Activated naive CD8-positive, alpha-beta T cell treated with anti-CD3 and anti-CD28 coated beads, Interleukin-2, amount 10 ng/mL, durations not matched to agents 7 days and 5 days (primary cell): ENCODE measurements around the gene ZC3H12D. TPM values are rescaled to one million over a fixed set of nuclear protein-coding genes. Genes with fewer than 3 reads are reported as not detected.

ENCODE experiments used
- ATAC-seq: fragments of 150-1000 bp; cut with Tn5 transposase; one replicate; pipeline ENCODE4 v1.10.0; 2021; ENCODE audit warnings: low read depth, moderate library complexity
- POLR2A ChIA-PET: fragments of 350-600 bp; sonication (Branson Sonifier 250); formaldehyde crosslinking; loops from one replicate; lab custom pipeline; 2021; ENCODE audit warnings: antibody characterized with exemption; lab: Charles Lee
- DNase-seq: peaks from one replicate; pipeline ENCODE4 v3.0.0; 2021
- H3K27ac Mint-ChIP-seq: one replicate; pipeline ENCODE4 v1.8.0; 2022; ENCODE audit warnings: mild to moderate bottlenecking, mixed read lengths
- H3K27me3 Mint-ChIP-seq: one replicate; pipeline ENCODE4 v1.8.0; 2022; ENCODE audit warnings: mild to moderate bottlenecking, moderate library complexity, mixed read lengths
- H3K36me3 Mint-ChIP-seq: one replicate; pipeline ENCODE4 v1.8.0; 2021; ENCODE audit warnings: mild to moderate bottlenecking, mixed read lengths
- H3K4me1 Mint-ChIP-seq: one replicate; pipeline ENCODE4 v1.8.0; 2021; ENCODE audit warnings: mixed read lengths
- H3K4me3 Mint-ChIP-seq: one replicate; pipeline ENCODE4 v1.8.0; 2022; ENCODE audit warnings: mild to moderate bottlenecking, moderate library complexity, mixed read lengths
- H3K9me3 Mint-ChIP-seq: one replicate; pipeline ENCODE4 v1.8.0; 2021; ENCODE audit warnings: mixed read lengths
- total RNA-seq, 2 experiments: library from RNA; stranded (reverse); gene quantifications; one replicate each; pipeline ENCODE4 v1.2.3, GENCODE V29; 2021

The ZC3H12D gene
- total RNA-seq, 2 experiments from 2014 or later, result 25.5 to 27.0 TPM

DNA sequence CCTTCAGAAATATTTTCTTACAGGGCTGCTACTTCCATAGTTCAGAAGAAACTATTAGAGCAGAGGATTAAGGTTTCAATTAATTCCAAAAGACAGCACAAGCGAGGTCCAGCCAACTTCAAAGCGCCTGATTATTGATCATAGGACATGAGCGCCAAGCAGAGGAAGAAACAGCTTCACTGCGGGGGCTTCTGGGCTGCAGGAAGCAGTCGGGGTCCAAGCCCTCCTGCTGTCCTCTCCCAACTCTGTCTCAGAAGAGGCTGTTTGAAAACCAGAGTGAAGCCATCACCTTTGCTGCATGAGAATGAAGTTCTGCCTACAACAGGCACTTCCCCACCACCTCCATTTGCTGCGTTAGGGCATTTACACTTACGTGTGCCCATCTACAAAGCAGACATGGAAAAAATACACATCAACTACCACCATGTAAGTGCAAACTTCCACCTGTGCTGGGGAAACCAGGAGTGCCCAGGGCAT lies 60.8 kb downstream of the ZC3H12D start:
- POLR2A ChIA-PET, result interaction anchor here (1.4 kb wide), 1 partner anchor 107 kb away, joined by 4 read pairs; the partner anchor contains the start of gene TAB2
- no peak overlapping the region for H3K27ac Mint-ChIP-seq
- ATAC-seq, result no peak

DNA sequence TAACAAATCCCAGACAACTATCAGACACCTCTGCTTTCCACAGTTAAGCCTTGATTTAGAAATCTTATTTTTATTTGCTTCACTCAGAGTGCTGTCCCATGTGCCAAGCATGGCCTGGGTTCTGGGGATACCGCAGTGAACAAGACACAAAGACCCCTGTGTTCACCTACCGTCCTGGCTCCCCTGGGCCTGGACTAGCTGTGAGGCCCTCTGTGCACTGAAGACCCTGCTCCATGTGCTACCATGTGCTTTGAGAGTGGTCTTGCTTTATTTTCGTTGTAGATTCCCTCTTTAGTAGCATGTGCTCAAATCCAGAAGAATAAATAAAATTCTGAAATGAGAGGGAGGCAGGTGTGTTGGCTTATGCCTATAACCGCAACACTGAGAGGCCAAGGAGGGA lies 62.2 kb downstream of the ZC3H12D start:
- Mint-ChIP-seq H3K4me3 (no peak overlapping the region), H3K27ac (no peak overlapping the region), H3K36me3 (no peaks in the 10 kb centered on the region), H3K27me3 (no peaks in the 10 kb centered on the region), H3K9me3 (no peaks in the 10 kb centered on the region), H3K4me1 (no peaks in the 10 kb centered on the region)
- ATAC-seq (no peak), DNase-seq (no peak)
- POLR2A ChIA-PET, result no interaction called here

More for the DNA sequence above, 60.8 kb downstream of the ZC3H12D start:
- Mint-ChIP-seq H3K27me3 (no peaks in the 10 kb centered on the region), H3K36me3 (no peaks in the 10 kb centered on the region), H3K4me1 (peaks cover 2% of the 10 kb centered on the region), H3K4me3 (no peak overlapping the region), H3K9me3 (no peaks in the 10 kb centered on the region)
- DNase-seq, result no peak

GRCh38 chr6:149421132-149421531 lies 63.7 kb downstream of the ZC3H12D start:
- Mint-ChIP-seq H3K4me1 (no peaks in the 10 kb centered on the region), H3K36me3 (peaks cover 3% of the 10 kb centered on the region), H3K9me3 (no peaks in the 10 kb centered on the region), H3K27ac (no peak overlapping the region), H3K4me3 (no peak overlapping the region), H3K27me3 (no peaks in the 10 kb centered on the region)
- DNase-seq (no peak), ATAC-seq (no peak)
- POLR2A ChIA-PET, result interaction anchor here (0.8 kb wide), 1 partner anchor 8 kb away, joined by 3 read pairs; no protein-coding TSS in a partner anchor

- Mint-ChIP-seq H3K9me3 (peaks cover 3% of the 10 kb centered on the region), H3K36me3 (peaks cover 13% of the 10 kb centered on the region), H3K4me3 (no peak overlapping the region), H3K27ac (no peak overlapping the region), H3K27me3 (no peaks in the 10 kb centered on the region), H3K4me1 (peaks cover under 1% of the 10 kb centered on the region)
- no peak for ATAC-seq
- no peak for DNase-seq
- POLR2A ChIA-PET, result interaction anchor here (0.6 kb wide), 1 partner anchor 334 kb away, joined by 3 read pairs; no protein-coding TSS in a partner anchor
Measured at GRCh38 chr6:149419696-149420404, 65.0 kb downstream of the ZC3H12D start.

DNA sequence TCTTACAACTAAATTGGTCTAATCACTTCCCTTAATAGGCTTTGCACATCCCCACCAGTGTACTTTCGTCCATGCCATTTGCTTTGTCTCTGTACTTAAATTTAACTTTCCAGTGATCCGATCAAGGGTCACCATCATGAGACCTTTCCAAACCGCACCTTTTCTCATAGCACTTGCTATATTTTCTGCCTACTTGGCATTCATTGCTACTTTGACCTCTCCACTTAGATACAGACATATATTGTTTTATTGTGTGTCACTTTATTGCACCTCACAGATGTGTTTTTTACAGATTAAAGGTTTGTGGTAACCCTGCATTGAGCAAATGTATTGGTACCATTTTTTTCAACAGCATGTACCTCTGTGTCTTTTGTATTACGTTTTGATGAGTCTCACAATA lies 70.0 kb downstream of the ZC3H12D start:
- peaks cover 4% of the 10 kb centered on the region for H3K4me1 Mint-ChIP-seq
- H3K36me3 Mint-ChIP-seq, result peaks cover 42% of the 10 kb centered on the region
- H3K27ac Mint-ChIP-seq, result no peak overlapping the region
- POLR2A ChIA-PET, result no interaction called here
- no peaks in the 10 kb centered on the region for H3K27me3 Mint-ChIP-seq
- H3K9me3 Mint-ChIP-seq, result peaks cover 7% of the 10 kb centered on the region
- no peak for ATAC-seq
- DNase-seq, result no peak
- H3K4me3 Mint-ChIP-seq, result no peak overlapping the region

GRCh38 chr6:149414009-149414408 lies 70.8 kb downstream of the ZC3H12D start:
- H3K4me3 Mint-ChIP-seq, result no peak overlapping the region

GRCh38 chr6:149410557-149410956 lies 74.3 kb downstream of the ZC3H12D start:
- Mint-ChIP-seq H3K4me1 (peaks cover 8% of the 10 kb centered on the region), H3K4me3 (no peak overlapping the region), H3K27ac (peak overlapping the region; percentile 46), H3K36me3 (peaks cover 48% of the 10 kb centered on the region), H3K9me3 (peaks cover 7% of the 10 kb centered on the region), H3K27me3 (no peaks in the 10 kb centered on the region)
- POLR2A ChIA-PET, result no interaction called here
- no peak for ATAC-seq
- DNase-seq, result no peak

More at GRCh38 chr6:149414009-149414408, 70.8 kb downstream of the ZC3H12D start:
- H3K36me3 Mint-ChIP-seq, result peaks cover 46% of the 10 kb centered on the region
- peaks cover 4% of the 10 kb centered on the region for H3K4me1 Mint-ChIP-seq
- DNase-seq (no peak), ATAC-seq (no peak)
- POLR2A ChIA-PET, result no interaction called here
- no peak overlapping the region for H3K27ac Mint-ChIP-seq
- H3K9me3 Mint-ChIP-seq, result peaks cover 7% of the 10 kb centered on the region
- no peaks in the 10 kb centered on the region for H3K27me3 Mint-ChIP-seq

- Mint-ChIP-seq H3K4me3 (no peak overlapping the region), H3K27me3 (no peaks in the 10 kb centered on the region), H3K4me1 (peaks cover 8% of the 10 kb centered on the region), H3K27ac (no peak overlapping the region), H3K9me3 (peaks cover 2% of the 10 kb centered on the region), H3K36me3 (peaks cover 49% of the 10 kb centered on the region)
- DNase-seq (no peak), ATAC-seq (no peak)
- POLR2A ChIA-PET, result no interaction called here
Measured at GRCh38 chr6:149409617-149410016, 75.2 kb downstream of the ZC3H12D start.

- no peak overlapping the region for H3K4me3 Mint-ChIP-seq
Measured at GRCh38 chr6:149405823-149406765, 78.7 kb downstream of the ZC3H12D start.

DNA sequence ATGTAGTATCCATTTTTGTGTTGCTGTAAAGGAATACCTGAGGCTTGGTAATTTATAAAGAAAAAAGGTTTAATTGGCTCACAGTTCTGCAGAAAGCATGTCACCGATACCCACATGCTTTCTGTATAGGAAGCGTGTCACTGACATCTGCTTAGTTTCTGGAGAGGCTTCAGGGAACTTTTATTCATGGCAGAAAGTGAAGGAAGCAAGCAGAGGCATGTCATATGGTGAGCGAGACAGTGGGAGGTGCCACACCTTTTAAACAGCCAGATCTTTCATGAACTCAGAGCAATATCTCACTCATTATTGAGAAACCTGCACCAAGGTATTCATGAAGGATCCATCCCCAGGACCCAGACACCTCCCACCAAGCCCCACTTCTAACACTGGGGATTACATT lies 81.3 kb downstream of the ZC3H12D start:
- H3K9me3 Mint-ChIP-seq, result peaks cover 4% of the 10 kb centered on the region
- peaks cover 22% of the 10 kb centered on the region for H3K4me1 Mint-ChIP-seq
- no peak overlapping the region for H3K27ac Mint-ChIP-seq
- DNase-seq, result no peak
- POLR2A ChIA-PET, result no interaction called here
- H3K36me3 Mint-ChIP-seq, result peaks cover 64% of the 10 kb centered on the region
- H3K4me3 Mint-ChIP-seq, result no peak overlapping the region
- ATAC-seq, result no peak
- H3K27me3 Mint-ChIP-seq, result no peaks in the 10 kb centered on the region

More at GRCh38 chr6:149405823-149406765, 78.7 kb downstream of the ZC3H12D start:
- peaks cover 63% of the 10 kb centered on the region for H3K36me3 Mint-ChIP-seq
- POLR2A ChIA-PET, result no interaction called here
- DNase-seq, result no peak
- H3K9me3 Mint-ChIP-seq, result peaks cover 4% of the 10 kb centered on the region
- peaks cover 19% of the 10 kb centered on the region for H3K4me1 Mint-ChIP-seq
- no peaks in the 10 kb centered on the region for H3K27me3 Mint-ChIP-seq
- peak overlapping the region; percentile 10 for H3K27ac Mint-ChIP-seq
- ATAC-seq, result no peak

GRCh38 chr6:149400050-149400449 lies 84.8 kb downstream of the ZC3H12D start, which contains the start of gene SUMO4:
Gene SUMO4 (plus strand): TSS chr6:149400262. CDS start chr6:149400392, 130 bp downstream.
- Mint-ChIP-seq H3K4me3 (no peak within 1 kb of the TSS), H3K4me1 (peaks cover 32% of the 10 kb centered on the region), H3K9me3 (peaks cover 6% of the 10 kb centered on the region), H3K36me3 (peaks cover 77% of the 10 kb centered on the region), H3K27ac (no peak within 1 kb of the TSS), H3K27me3 (no peaks in the 10 kb centered on the region)
- DNase-seq (no peak), ATAC-seq (no peak)
- POLR2A ChIA-PET, result no interaction called here

DNA sequence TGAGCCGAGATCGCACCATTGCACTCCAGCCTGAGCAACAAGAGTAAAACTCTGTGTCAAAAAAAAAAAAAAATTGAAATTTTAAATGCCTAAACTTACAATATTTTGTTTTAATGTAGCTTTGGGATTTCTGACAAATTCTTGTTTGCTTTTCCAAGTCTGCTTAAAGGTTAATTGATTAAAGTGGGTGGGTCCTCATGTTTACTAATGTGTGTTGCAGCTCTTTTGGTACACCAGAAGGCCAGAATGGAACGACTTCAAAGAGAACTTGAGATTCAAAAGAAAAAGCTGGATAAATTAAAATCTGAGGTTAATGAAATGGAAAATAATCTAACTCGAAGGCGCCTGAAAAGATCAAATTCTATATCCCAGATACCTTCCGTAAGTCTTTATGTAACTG lies 87.4 kb downstream of the ZC3H12D start:
- Mint-ChIP-seq H3K9me3 (peaks cover 7% of the 10 kb centered on the region), H3K27me3 (no peaks in the 10 kb centered on the region), H3K4me3 (no peak overlapping the region), H3K36me3 (peaks cover 77% of the 10 kb centered on the region), H3K27ac (no peak overlapping the region), H3K4me1 (peaks cover 35% of the 10 kb centered on the region)
- ATAC-seq (no peak), DNase-seq (no peak)
- POLR2A ChIA-PET, result interaction anchor here (0.7 kb wide), 2 partner anchors 76 to 80 kb away, joined by 3 read pairs; partner anchors contain the start of gene TAB2
